Effector memory CD4-positive, alpha-beta T cell (primary cell): ENCODE data around the gene LMOD2.
"Not testable (repeated sequence)": the region's sequence is repeated elsewhere in the genome, so short reads cannot be mapped to it uniquely, and the experiment has no call there.

Experiments used
- DNase-seq, 3 donors: peaks; one replicate each; pipeline ENCODE4 v3.0.0-alpha.2; 2020
- H3K27ac ChIP-seq: 2 replicates; pipeline ENCODE4 v1.7.0; 2013; ENCODE audit warnings: mild to moderate bottlenecking, low read length, moderate library complexity; ENCODE audit not compliant: insufficient read depth, poor library complexity, severe bottlenecking
- H3K27me3 ChIP-seq: replicated peaks from 2 replicates; pipeline ENCODE4 v1.7.0; 2013; ENCODE audit warnings: mild to moderate bottlenecking, low read length; ENCODE audit not compliant: insufficient read depth, control insufficient read depth, poor library complexity, severe bottlenecking
- H3K36me3 ChIP-seq: 2 replicates; pipeline ENCODE4 v1.7.0; 2013; ENCODE audit warnings: mild to moderate bottlenecking, low read length, moderate library complexity; ENCODE audit not compliant: control insufficient read depth, insufficient read depth
- H3K4me1 ChIP-seq: 2 replicates; pipeline ENCODE4 v1.7.0; 2013; ENCODE audit warnings: low read length, mild to moderate bottlenecking; ENCODE audit not compliant: control insufficient read depth, insufficient read depth, poor library complexity, severe bottlenecking
- H3K4me3 ChIP-seq: 2 replicates; pipeline ENCODE4 v1.7.0; 2013; ENCODE audit warnings: low read length, low read depth, mild to moderate bottlenecking; ENCODE audit not compliant: insufficient read depth, poor library complexity, severe bottlenecking
- H3K9me3 ChIP-seq: 2 replicates; pipeline ENCODE4 v1.7.0; 2013; ENCODE audit warnings: mild to moderate bottlenecking, low read length, moderate library complexity; ENCODE audit not compliant: control insufficient read depth

LMOD2 gene

DNA sequence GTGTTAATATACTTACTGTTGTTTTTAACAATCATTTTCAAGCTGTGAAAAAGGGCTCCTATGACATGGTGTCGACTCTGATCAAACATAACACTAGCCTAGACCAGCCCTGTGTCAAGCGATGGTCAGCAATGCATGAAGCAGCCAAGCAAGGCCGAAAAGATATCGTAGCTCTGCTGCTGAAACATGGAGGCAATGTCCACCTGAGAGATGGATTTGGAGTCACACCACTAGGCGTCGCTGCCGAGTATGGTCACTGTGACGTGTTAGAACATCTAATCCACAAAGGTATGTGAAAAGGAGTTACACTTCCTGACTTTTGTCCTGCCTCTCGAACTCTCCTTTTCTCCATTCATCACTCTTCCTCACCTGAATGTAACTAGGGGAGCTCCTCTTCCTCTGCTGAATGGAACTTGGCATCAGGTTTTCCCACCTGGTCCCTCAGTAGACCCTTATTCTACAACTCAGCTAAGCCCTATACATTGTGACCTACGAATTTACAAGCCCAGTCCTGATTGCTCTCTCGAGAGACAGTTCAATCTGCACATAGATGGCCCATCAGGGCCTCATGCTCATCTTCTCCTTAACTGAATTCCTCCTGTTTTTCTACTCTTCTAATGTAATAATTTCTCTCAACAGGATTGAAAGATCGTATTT lies 31.0 kb upstream of the LMOD2 start:
- no peaks in the 10 kb centered on the region for H3K4me1 ChIP-seq

DNA sequence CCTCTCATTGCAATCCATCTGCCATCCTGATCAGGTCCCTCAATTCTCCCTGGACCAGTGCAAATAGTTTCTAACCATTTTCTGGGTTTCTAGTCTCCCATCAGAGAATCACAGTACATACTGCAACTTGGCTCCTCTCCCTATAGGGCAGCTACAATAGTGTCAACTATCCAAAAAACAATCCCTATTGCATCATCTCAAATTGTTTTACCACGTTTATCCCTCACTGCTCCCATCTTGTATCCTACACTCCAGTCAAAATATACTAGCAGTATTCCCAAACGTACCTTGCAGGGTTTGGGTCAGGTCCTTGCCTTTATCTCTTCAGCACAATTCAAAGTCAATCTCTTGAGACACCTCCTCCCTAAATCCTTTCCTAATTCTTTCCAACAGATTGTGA lies 30.4 kb upstream of the LMOD2 start:
- Histone ChIP-seq H3K4me3 (no peak overlapping the region), H3K27ac (no peak overlapping the region), H3K4me1 (no peaks in the 10 kb centered on the region), H3K9me3 (no peaks in the 10 kb centered on the region), H3K36me3 (no peaks in the 10 kb centered on the region), H3K27me3 (no peaks in the 10 kb centered on the region)
- DNase-seq = no peak

More for the DNA sequence above, 31.0 kb upstream of the LMOD2 start:
- H3K27me3 ChIP-seq = no peaks in the 10 kb centered on the region
- no peaks in the 10 kb centered on the region for H3K9me3 ChIP-seq
- H3K4me3 ChIP-seq = no peak overlapping the region
- no peaks in the 10 kb centered on the region for H3K36me3 ChIP-seq
- DNase-seq = peak; percentile 10 to 36 (median 14)
- H3K27ac ChIP-seq = no peak overlapping the region

DNA sequence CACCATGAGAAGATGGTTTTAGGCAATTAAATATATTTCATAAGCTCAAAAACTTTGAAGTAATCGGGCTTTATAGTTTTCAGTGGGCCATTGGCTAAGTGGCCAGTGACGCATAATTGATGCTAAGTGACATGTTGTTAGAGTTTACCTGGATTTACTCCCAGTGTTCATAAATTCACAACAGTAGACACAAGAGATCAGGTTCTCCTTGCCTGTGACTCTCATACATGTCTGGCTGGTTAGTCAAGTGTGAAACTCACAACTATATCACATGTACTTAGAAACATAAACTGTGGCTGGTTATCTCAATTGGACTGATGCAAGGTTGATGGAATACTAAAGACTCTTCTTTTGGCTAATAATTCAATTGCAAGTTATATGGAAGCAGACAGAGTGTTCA lies 27.8 kb upstream of the LMOD2 start:
- Histone ChIP-seq H3K27ac (no peak overlapping the region), H3K27me3 (no peaks in the 10 kb centered on the region), H3K36me3 (no peaks in the 10 kb centered on the region), H3K9me3 (no peaks in the 10 kb centered on the region), H3K4me1 (no peaks in the 10 kb centered on the region), H3K4me3 (no peak overlapping the region)
- no peak for DNase-seq

DNA sequence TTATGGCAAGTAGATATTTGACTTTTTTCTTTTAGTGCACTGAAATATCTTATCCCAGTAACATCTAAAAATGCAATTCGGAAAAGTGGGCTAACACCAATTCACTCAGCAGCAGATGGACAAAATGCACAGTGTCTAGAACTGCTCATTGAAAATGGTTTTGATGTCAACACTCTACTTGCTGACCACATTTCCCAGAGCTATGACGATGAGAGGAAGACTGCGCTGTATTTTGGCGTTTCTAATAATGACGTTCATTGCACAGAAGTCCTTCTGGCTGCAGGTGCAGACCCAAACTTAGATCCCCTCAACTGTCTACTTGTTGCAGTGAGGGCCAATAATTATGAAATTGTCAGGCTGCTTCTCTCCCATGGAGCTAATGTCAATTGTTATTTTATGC lies 26.8 kb upstream of the LMOD2 start:
- no peak for DNase-seq
- H3K27me3 ChIP-seq = no peaks in the 10 kb centered on the region
- H3K27ac ChIP-seq = no peak overlapping the region
- H3K9me3 ChIP-seq = no peaks in the 10 kb centered on the region
- no peaks in the 10 kb centered on the region for H3K36me3 ChIP-seq
- no peak overlapping the region for H3K4me3 ChIP-seq
- H3K4me1 ChIP-seq = no peaks in the 10 kb centered on the region

DNA sequence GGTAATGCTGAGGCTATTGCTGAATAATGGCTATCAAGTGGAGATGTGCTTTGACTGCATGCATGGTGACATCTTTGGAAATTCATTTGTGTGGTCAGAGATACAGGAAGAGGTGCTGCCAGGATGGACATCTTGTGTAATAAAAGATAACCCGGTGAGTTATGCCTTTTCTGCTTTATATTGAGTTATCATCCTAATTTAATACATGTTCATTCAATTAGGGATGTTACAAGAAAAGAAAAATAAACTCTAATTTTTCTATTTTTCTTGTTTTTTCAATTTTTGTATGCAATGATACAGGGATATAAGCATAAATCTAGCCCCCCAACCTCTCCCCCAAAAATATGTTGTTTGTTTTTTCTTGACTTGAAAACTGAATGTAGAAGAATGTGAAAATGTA lies 26.4 kb upstream of the LMOD2 start:
- DNase-seq = no peak
- Histone ChIP-seq H3K9me3 (no peaks in the 10 kb centered on the region), H3K27me3 (no peaks in the 10 kb centered on the region), H3K4me1 (no peaks in the 10 kb centered on the region), H3K27ac (no peak overlapping the region), H3K36me3 (no peaks in the 10 kb centered on the region), H3K4me3 (no peak overlapping the region)

DNA sequence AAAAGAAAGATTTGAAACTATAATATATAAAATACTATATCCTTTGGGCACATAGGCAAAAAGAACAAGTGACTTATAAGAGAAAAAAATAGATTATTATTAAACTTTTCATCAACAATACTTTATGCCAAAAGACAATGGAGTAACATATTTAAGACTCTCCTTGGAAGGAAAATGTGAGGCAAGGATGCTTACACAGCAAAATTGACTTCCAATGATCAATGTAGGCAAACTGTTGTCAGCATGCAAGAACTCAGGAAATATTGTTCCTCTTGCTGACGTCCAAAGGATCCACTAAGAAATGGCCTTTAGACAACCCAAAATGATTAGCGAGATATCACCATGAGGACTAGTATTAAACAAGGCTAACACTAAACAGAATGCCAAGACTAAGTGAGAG lies 22.9 kb upstream of the LMOD2 start:
- Histone ChIP-seq H3K36me3 (no peaks in the 10 kb centered on the region), H3K27me3 (no peaks in the 10 kb centered on the region), H3K4me3 (no peak overlapping the region), H3K4me1 (no peaks in the 10 kb centered on the region), H3K27ac (no peak overlapping the region), H3K9me3 (no peaks in the 10 kb centered on the region)
- DNase-seq = no peak

DNA sequence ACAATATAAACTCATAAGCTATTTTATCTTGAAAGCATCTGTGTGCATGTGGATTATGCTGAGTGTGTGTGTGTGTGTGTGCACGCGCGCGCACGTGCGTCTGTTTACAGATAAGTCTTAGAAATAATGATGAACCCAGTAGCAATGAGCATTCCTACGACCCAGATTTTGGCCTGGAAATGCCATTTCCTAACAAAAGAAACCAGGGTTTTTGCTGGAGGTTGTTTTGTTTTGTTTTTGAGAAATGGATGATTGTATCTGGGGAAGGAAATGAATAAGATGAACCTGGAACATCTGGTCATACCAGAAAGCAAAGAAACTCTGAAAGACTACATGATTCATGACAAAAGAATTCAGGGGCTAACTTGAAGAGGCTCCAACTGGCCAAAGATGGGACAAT lies 22.1 kb upstream of the LMOD2 start:
- H3K4me1 ChIP-seq = no peaks in the 10 kb centered on the region
- no peaks in the 10 kb centered on the region for H3K27me3 ChIP-seq
- no peak overlapping the region for H3K4me3 ChIP-seq
- no peak overlapping the region for H3K27ac ChIP-seq
- H3K36me3 ChIP-seq = no peaks in the 10 kb centered on the region
- DNase-seq = no peak
- no peaks in the 10 kb centered on the region for H3K9me3 ChIP-seq

DNA sequence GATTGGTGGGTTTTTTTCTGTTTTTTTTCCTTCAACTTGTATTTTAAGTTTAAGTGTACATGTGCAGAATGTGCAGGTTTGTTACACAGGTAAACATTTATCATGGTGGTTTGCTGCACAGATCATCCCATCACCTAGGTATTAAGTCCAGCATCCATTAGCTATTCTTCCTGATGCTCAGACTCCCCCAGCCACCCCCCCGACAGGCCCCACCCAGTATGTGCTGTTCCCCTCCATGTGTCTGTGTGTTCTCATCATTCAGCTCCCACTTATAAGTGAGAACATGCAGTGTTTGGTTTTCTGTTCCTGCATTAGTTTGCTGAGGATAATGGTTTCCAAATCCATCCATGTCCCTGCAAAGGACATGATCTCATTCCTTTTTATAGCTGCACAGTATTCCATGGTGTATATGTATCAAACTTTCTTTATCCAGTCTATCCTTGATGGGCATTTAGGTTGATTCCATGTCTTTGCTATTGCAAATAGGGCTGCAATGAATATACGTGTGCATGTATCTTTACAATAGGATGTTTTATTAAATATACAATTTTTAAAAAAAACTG lies 21.6 kb upstream of the LMOD2 start:
- not testable (repeated sequence) for H3K9me3 ChIP-seq, H3K36me3 ChIP-seq, H3K4me3 ChIP-seq, H3K4me1 ChIP-seq, H3K27me3 ChIP-seq, DNase-seq, H3K27ac ChIP-seq

DNA sequence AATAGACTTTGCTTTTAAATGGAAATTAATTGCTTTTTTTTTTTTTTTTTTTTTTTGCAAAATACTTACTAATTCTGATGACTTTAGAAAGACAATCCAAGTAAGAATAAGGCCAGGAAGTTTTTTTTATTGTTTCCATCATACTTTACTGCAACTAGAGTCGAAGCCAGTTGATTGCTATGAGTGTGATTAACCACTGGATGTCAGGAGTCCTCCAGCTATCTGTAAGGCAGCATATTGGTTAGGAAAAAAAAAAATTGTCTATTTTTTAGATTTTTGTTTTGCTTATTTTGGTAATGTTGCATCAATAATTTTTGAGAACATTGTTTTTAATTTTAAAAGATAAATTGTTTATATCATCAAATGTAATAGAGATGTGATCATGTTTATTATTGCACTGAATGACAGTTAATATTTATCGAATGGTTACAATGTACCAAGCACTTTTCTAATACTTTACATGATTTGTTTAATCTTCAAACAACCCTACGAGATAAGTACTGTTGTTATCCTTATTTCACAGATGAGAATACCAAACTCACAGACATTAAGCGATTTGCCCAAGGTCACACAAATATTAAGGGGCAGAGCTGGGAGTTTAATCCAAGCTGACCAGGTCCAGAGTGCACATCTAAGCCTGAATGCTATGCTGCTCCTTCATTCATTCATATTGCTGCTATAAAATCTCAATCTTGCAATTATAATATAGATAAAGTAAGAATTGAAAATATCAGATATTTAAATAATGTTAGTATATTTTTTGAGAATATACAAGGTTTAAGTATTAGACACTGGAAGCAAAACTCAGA lies 19.9 kb upstream of the LMOD2 start:
- H3K4me3 ChIP-seq = no peak overlapping the region
- no peaks in the 10 kb centered on the region for H3K36me3 ChIP-seq
- no peaks in the 10 kb centered on the region for H3K9me3 ChIP-seq
- no peak for DNase-seq
- H3K27ac ChIP-seq = no peak overlapping the region
- H3K4me1 ChIP-seq = no peaks in the 10 kb centered on the region
- H3K27me3 ChIP-seq = no peaks in the 10 kb centered on the region

DNA sequence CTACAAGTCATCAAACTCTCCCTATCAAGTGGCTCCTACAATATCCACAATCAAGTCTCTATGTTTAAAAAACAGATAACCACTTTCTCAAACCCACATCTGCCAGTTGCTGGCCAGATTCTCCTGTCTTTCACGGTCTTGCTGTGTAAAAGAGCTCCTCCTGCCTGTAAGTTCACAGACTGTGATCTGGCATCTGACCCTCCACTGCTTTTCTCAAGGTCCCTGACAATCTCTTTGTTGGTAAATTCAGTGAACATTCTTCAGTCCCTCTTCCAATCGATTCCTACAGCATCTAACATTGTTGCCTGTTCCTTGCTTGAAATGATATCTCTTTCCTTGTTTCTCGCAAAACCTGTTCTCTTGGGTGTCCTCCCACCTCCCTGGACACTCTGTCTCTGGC lies 18.5 kb upstream of the LMOD2 start:
- H3K9me3 ChIP-seq = no peaks in the 10 kb centered on the region
- H3K4me3 ChIP-seq = no peak overlapping the region
- no peak overlapping the region for H3K27ac ChIP-seq
- no peaks in the 10 kb centered on the region for H3K36me3 ChIP-seq
- H3K27me3 ChIP-seq = no peaks in the 10 kb centered on the region
- no peak for DNase-seq
- H3K4me1 ChIP-seq = no peaks in the 10 kb centered on the region
